ENCODE data around the gene ZNF331.
"Not testable (repeated sequence)": the region's sequence is repeated elsewhere in the genome, so short reads cannot be mapped to it uniquely, and the experiment has no call there.

The ZNF331 gene

GRCh38 chr19:53515047-53515446, 22.9 kb upstream of the ZNF331 start:
- not testable (repeated sequence) for H3K36me3 Mint-ChIP-seq (ENCODE audit: low read depth); H3K4me3 Mint-ChIP-seq; H3K27me3 Mint-ChIP-seq (ENCODE audit: low read depth); H3K4me1 Mint-ChIP-seq (ENCODE audit: low read depth); H3K27ac Mint-ChIP-seq
- peaks cover 15% of the 10 kb centered on the region for H3K9me3 Mint-ChIP-seq

- Mint-ChIP-seq H3K9me3 (peaks cover 22% of the 10 kb centered on the region), H3K4me1 (ENCODE audit: low read depth) (peaks cover 14% of the 10 kb centered on the region), H3K27me3 (ENCODE audit: low read depth) (no peaks in the 10 kb centered on the region), H3K36me3 (ENCODE audit: low read depth) (peaks cover 14% of the 10 kb centered on the region), H3K27ac (no peak overlapping the region), H3K4me3 (no peak overlapping the region)
These were observed 20.7 kb upstream of the ZNF331 start for GRCh38 chr19:53517114-53517741.

- Mint-ChIP-seq H3K4me1 (ENCODE audit: low read depth) (peaks cover 16% of the 10 kb centered on the region), H3K36me3 (ENCODE audit: low read depth) (peaks cover 14% of the 10 kb centered on the region), H3K27me3 (ENCODE audit: low read depth) (no peaks in the 10 kb centered on the region), H3K4me3 (no peak overlapping the region), H3K27ac (no peak overlapping the region), H3K9me3 (peaks cover 25% of the 10 kb centered on the region)
These were observed 19.8 kb upstream of the ZNF331 start for GRCh38 chr19:53518121-53518520.

- H3K9me3 Mint-ChIP-seq: peaks cover 29% of the 10 kb centered on the region
- H3K27me3 Mint-ChIP-seq (ENCODE audit: low read depth): no peaks in the 10 kb centered on the region
- no peak overlapping the region for H3K27ac Mint-ChIP-seq
- no peak overlapping the region for H3K4me3 Mint-ChIP-seq
- H3K36me3 Mint-ChIP-seq (ENCODE audit: low read depth): peaks cover 18% of the 10 kb centered on the region
- peaks cover 16% of the 10 kb centered on the region for H3K4me1 Mint-ChIP-seq (ENCODE audit: low read depth)
These were observed 19.2 kb upstream of the ZNF331 start for GRCh38 chr19:53518716-53519115.

- H3K4me1 Mint-ChIP-seq (ENCODE audit: low read depth): peaks cover 16% of the 10 kb centered on the region
- peaks cover 19% of the 10 kb centered on the region for H3K36me3 Mint-ChIP-seq (ENCODE audit: low read depth)
- H3K27me3 Mint-ChIP-seq (ENCODE audit: low read depth): no peaks in the 10 kb centered on the region
- H3K9me3 Mint-ChIP-seq: peaks cover 29% of the 10 kb centered on the region
- no peak overlapping the region for H3K27ac Mint-ChIP-seq
- no peak overlapping the region for H3K4me3 Mint-ChIP-seq
These were observed 18.5 kb upstream of the ZNF331 start for GRCh38 chr19:53519446-53519845.

GRCh38 chr19:53520163-53520546, 17.8 kb upstream of the ZNF331 start:
- peak overlapping the region; percentile 91 for H3K27ac Mint-ChIP-seq
- peak overlapping the region; percentile 99 for H3K4me3 Mint-ChIP-seq
- peaks cover 16% of the 10 kb centered on the region for H3K4me1 Mint-ChIP-seq (ENCODE audit: low read depth)
- H3K9me3 Mint-ChIP-seq: peaks cover 25% of the 10 kb centered on the region
- no peaks in the 10 kb centered on the region for H3K27me3 Mint-ChIP-seq (ENCODE audit: low read depth)
- peaks cover 22% of the 10 kb centered on the region for H3K36me3 Mint-ChIP-seq (ENCODE audit: low read depth)

GRCh38 chr19:53520547-53521372, 17.2 kb upstream of the ZNF331 start:
- H3K27me3 Mint-ChIP-seq (ENCODE audit: low read depth): no peaks in the 10 kb centered on the region
- H3K4me3 Mint-ChIP-seq: peak overlapping the region; percentile 99
- H3K9me3 Mint-ChIP-seq: peaks cover 30% of the 10 kb centered on the region
- peaks cover 16% of the 10 kb centered on the region for H3K4me1 Mint-ChIP-seq (ENCODE audit: low read depth)
- H3K27ac Mint-ChIP-seq: peak overlapping the region; percentile 91
- H3K36me3 Mint-ChIP-seq (ENCODE audit: low read depth): peaks cover 26% of the 10 kb centered on the region

GRCh38 chr19:53521373-53522202, 16.4 kb upstream of the ZNF331 start:
- Mint-ChIP-seq H3K27ac (peak overlapping the region; percentile 91), H3K4me1 (ENCODE audit: low read depth) (peaks cover 16% of the 10 kb centered on the region), H3K9me3 (peaks cover 36% of the 10 kb centered on the region), H3K4me3 (peak overlapping the region; percentile 99), H3K36me3 (ENCODE audit: low read depth) (peaks cover 30% of the 10 kb centered on the region), H3K27me3 (ENCODE audit: low read depth) (no peaks in the 10 kb centered on the region)

GRCh38 chr19:53525922-53526321, 12.0 kb upstream of the ZNF331 start:
- peaks cover 10% of the 10 kb centered on the region for H3K4me1 Mint-ChIP-seq (ENCODE audit: low read depth)
- no peak overlapping the region for H3K27ac Mint-ChIP-seq
- peaks cover 30% of the 10 kb centered on the region for H3K9me3 Mint-ChIP-seq
- no peaks in the 10 kb centered on the region for H3K27me3 Mint-ChIP-seq (ENCODE audit: low read depth)
- peaks cover 28% of the 10 kb centered on the region for H3K36me3 Mint-ChIP-seq (ENCODE audit: low read depth)
- no peak overlapping the region for H3K4me3 Mint-ChIP-seq

- Mint-ChIP-seq H3K36me3 (ENCODE audit: low read depth) (peaks cover 11% of the 10 kb centered on the region), H3K9me3 (peaks cover 26% of the 10 kb centered on the region), H3K4me3 (no peak overlapping the region), H3K4me1 (ENCODE audit: low read depth) (no peaks in the 10 kb centered on the region), H3K27ac (no peak overlapping the region), H3K27me3 (ENCODE audit: low read depth) (no peaks in the 10 kb centered on the region)
These were observed 7.3 kb upstream of the ZNF331 start for GRCh38 chr19:53530622-53531021.

GRCh38 chr19:53531457-53531856, 6.5 kb upstream of the ZNF331 start:
- no peak overlapping the region for H3K27ac Mint-ChIP-seq
- H3K27me3 Mint-ChIP-seq (ENCODE audit: low read depth): no peaks in the 10 kb centered on the region
- H3K36me3 Mint-ChIP-seq (ENCODE audit: low read depth): peaks cover 8% of the 10 kb centered on the region
- no peak overlapping the region for H3K4me3 Mint-ChIP-seq
- H3K9me3 Mint-ChIP-seq: peaks cover 19% of the 10 kb centered on the region
- H3K4me1 Mint-ChIP-seq (ENCODE audit: low read depth): peaks cover 4% of the 10 kb centered on the region

- H3K4me3 Mint-ChIP-seq: no peak overlapping the region
- no peaks in the 10 kb centered on the region for H3K27me3 Mint-ChIP-seq (ENCODE audit: low read depth)
- peaks cover 4% of the 10 kb centered on the region for H3K4me1 Mint-ChIP-seq (ENCODE audit: low read depth)
- peaks cover 8% of the 10 kb centered on the region for H3K36me3 Mint-ChIP-seq (ENCODE audit: low read depth)
- H3K9me3 Mint-ChIP-seq: peaks cover 19% of the 10 kb centered on the region
- no peak overlapping the region for H3K27ac Mint-ChIP-seq
These were observed 5.6 kb upstream of the ZNF331 start for GRCh38 chr19:53532362-53532761.

GRCh38 chr19:53536225-53536548, 1.8 kb upstream of the ZNF331 start:
- H3K4me1 Mint-ChIP-seq (ENCODE audit: low read depth): peaks cover 10% of the 10 kb centered on the region

GRCh38 chr19:53537121-53537520, 824 bp upstream of the ZNF331 start:
- peaks cover 10% of the 10 kb centered on the region for H3K4me1 Mint-ChIP-seq (ENCODE audit: low read depth)
- peak overlapping the region; percentile 70 for H3K4me3 Mint-ChIP-seq
- no peaks in the 10 kb centered on the region for H3K27me3 Mint-ChIP-seq (ENCODE audit: low read depth)
- H3K27ac Mint-ChIP-seq: peak overlapping the region; percentile 68
- H3K9me3 Mint-ChIP-seq: peaks cover 15% of the 10 kb centered on the region
- peaks cover 22% of the 10 kb centered on the region for H3K36me3 Mint-ChIP-seq (ENCODE audit: low read depth)

More at GRCh38 chr19:53536225-53536548, 1.8 kb upstream of the ZNF331 start:
- H3K27me3 Mint-ChIP-seq (ENCODE audit: low read depth): no peaks in the 10 kb centered on the region
- H3K9me3 Mint-ChIP-seq: peaks cover 17% of the 10 kb centered on the region
- H3K36me3 Mint-ChIP-seq (ENCODE audit: low read depth): peaks cover 18% of the 10 kb centered on the region
- peak overlapping the region; percentile 5 for H3K4me3 Mint-ChIP-seq
- H3K27ac Mint-ChIP-seq: no peak overlapping the region
